Neural cell (in vitro differentiated cells): ENCODE measurements around the gene UBE3B. TPM values are rescaled to one million over a fixed set of nuclear protein-coding genes. Genes with fewer than 3 reads are reported as not detected.

Experiments
- H2AFZ ChIP-seq: fragments of 200-600, 300-800 bp; sonication (generic), shearing (Covaris generic); 2 replicates; pipeline ENCODE4 v1.6.0; 2014; ENCODE audit warnings: low read depth, mild to moderate bottlenecking, antibody characterized with exemption, low read length, moderate library complexity
- H3F3A ChIP-seq: fragments of 200-600 bp; shearing (Covaris generic); 2 replicates; pipeline ENCODE4 v1.6.1; 2016; ENCODE audit warnings: mild to moderate bottlenecking, moderate library complexity, mixed read lengths, antibody characterized with exemption, low read length; ENCODE audit not compliant: insufficient read depth, poor library complexity, severe bottlenecking
- H3K27ac ChIP-seq: fragments of 200-600, 300-800 bp; sonication (generic), shearing (Covaris generic); 2 replicates; pipeline ENCODE4 v1.5.1; 2014; ENCODE audit warnings: mild to moderate bottlenecking, low read length, moderate library complexity
- H3K27me3 ChIP-seq: fragments of 300-800, 200-600 bp; sonication (generic), shearing (Covaris generic); 2 replicates; pipeline ENCODE4 v1.6.0; 2014; ENCODE audit warnings: mild to moderate bottlenecking, low read depth, low read length, moderate library complexity; ENCODE audit not compliant: insufficient read depth
- H3K36me3 ChIP-seq: fragments of 300-800, 200-600 bp; sonication (generic), shearing (Covaris generic); 2 replicates; pipeline ENCODE4 v1.5.1; 2014; ENCODE audit warnings: mild to moderate bottlenecking, antibody characterized with exemption, low read length, moderate library complexity; ENCODE audit not compliant: insufficient read depth
- H3K4me2 ChIP-seq: fragments of 300-800, 200-600 bp; sonication (generic), shearing (Covaris generic); 2 replicates; pipeline ENCODE4 v1.6.0; 2014; ENCODE audit warnings: mild to moderate bottlenecking, low read length
- H3K4me3 ChIP-seq: fragments of 300-800, 200-600 bp; sonication (generic), shearing (Covaris generic); 2 replicates; pipeline ENCODE4 v1.5.1; 2014; ENCODE audit warnings: mild to moderate bottlenecking, low read length, moderate library complexity
- H3K79me2 ChIP-seq: fragments of 200-600 bp; shearing (Covaris generic); replicated peaks from 2 replicates; pipeline ENCODE4 v1.6.0; 2014; ENCODE audit warnings: mild to moderate bottlenecking, low read length, moderate library complexity; ENCODE audit not compliant: insufficient read depth
- H3K9ac ChIP-seq: fragments of 300-800, 200-600 bp; sonication (generic), shearing (Covaris generic); 2 replicates; pipeline ENCODE4 v1.6.1; 2016; ENCODE audit warnings: mild to moderate bottlenecking, low read length, mixed read lengths
- H3K9me2 ChIP-seq: fragments of 200-600 bp; shearing (Covaris generic); 2 replicates; pipeline ENCODE4 v1.6.1; 2016; ENCODE audit warnings: mild to moderate bottlenecking, low read length, mixed read lengths; ENCODE audit not compliant: insufficient read depth
- H3K9me3 ChIP-seq: fragments of 200-600, 300-800 bp; sonication (generic), shearing (Covaris generic); 2 replicates; pipeline ENCODE4 v1.6.1; 2016; ENCODE audit warnings: mild to moderate bottlenecking, mixed run types, low read length, moderate library complexity, mixed read lengths
- H4K20me1 ChIP-seq: fragments of 200-600 bp; shearing (Covaris generic); 2 replicates; pipeline ENCODE4 v1.6.1; 2016; ENCODE audit warnings: mild to moderate bottlenecking, mixed run types; ENCODE audit not compliant: insufficient read depth
- CTCF ChIP-seq: fragments of 450-650 bp; IDR thresholded peaks from 2 replicates; pipeline ENCODE4 v1.5.1; 2014; ENCODE audit warnings: antibody characterized with exemption, mild to moderate bottlenecking, moderate library complexity; ENCODE audit not compliant: poor library complexity, severe bottlenecking
- EP300 ChIP-seq: fragments of 450-650 bp; conservative IDR thresholded peaks from 2 replicates; pipeline ENCODE4 v1.6.1; 2014; ENCODE audit warnings: antibody characterized with exemption, mild to moderate bottlenecking, moderate library complexity; ENCODE audit not compliant: poor library complexity, severe bottlenecking
- EZH2 ChIP-seq: fragments of 200-600, 300-800 bp; shearing (Covaris generic), sonication (generic); IDR thresholded peaks from 2 replicates; pipeline ENCODE4 v1.6.1; 2014; ENCODE audit warnings: antibody characterized with exemption, low read length, borderline replicate concordance, mild to moderate bottlenecking; ENCODE audit not compliant: insufficient read depth, poor library complexity, severe bottlenecking
- MXI1 ChIP-seq: fragments of 450-650 bp; conservative IDR thresholded peaks from 2 replicates; pipeline ENCODE4 v1.6.1; 2014; ENCODE audit warnings: antibody characterized with exemption, mild to moderate bottlenecking; ENCODE audit not compliant: poor library complexity, severe bottlenecking
- POLR2AphosphoS5 ChIP-seq: IDR thresholded peaks from 2 replicates; pipeline ENCODE4 v1.6.1; 2012
- RAD21 ChIP-seq: fragments of 450-650 bp; conservative IDR thresholded peaks from 2 replicates; pipeline ENCODE4 v1.6.1; 2014; ENCODE audit warnings: antibody characterized with exemption, mild to moderate bottlenecking, moderate library complexity
- REST ChIP-seq: IDR thresholded peaks from 2 replicates; pipeline ENCODE4 v1.6.1; 2012; ENCODE audit warnings: borderline replicate concordance
- SMC3 ChIP-seq: fragments of 450-650 bp; conservative IDR thresholded peaks from 2 replicates; pipeline ENCODE4 v1.6.1; 2014; ENCODE audit warnings: antibody characterized with exemption, mild to moderate bottlenecking, moderate library complexity; ENCODE audit not compliant: poor library complexity
- TAF1 ChIP-seq: IDR thresholded peaks from 2 replicates; pipeline ENCODE4 v1.6.1; 2012; ENCODE audit warnings: low read depth
- polyA plus RNA-seq: library from polyadenylated mRNA; depleted of rRNA; stranded (reverse); fragments of >200 nt; gene quantifications from 2 replicates; pipeline ENCODE4 v1.2.3, GENCODE V29; 2014

Gene UBE3B
- polyA plus RNA-seq, 1 donor from 2014 or later = 21.7 TPM

DNA sequence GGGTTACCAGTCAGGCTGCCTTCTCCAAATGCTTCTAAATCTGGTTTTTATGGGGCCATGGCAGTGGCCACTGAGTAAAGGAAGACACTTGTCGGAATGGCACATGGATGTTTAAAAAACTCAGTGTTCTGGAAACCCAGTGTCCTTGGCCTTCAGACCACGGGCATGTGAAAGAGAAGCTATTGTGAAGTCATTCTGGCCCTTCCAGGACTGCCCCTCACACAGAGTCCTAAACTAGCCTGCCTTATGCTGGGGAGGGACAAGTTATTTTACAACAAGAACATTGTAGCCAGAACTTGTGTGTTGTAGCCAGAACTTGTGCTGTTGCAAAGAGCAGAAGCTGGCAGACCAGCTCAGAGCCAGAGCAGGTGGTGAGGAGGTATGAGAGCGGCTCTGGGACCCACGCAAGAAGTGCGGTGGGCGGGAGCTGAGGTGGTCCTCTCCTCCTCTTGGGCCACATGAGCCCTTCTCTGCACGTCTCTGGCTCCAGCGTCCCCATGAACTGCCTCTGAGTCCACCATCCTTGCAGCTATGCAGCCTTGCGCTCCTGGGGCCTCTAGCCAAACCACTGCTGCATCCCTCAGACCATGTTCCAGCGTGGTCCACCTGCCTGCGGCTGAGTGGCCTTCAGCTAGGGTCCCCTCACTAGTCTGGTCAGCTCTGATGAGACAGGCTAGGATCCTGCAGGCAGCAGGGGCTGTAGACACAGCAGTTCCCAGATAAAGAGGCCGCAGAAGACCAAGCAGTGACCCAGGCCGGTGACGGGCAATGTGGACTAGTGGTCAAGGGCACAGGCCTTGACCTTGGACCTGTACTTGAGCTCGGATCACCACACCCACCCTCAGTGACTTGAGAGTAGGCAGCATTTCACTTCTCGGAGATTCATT, 63.3 kb downstream of the UBE3B start:
- Histone ChIP-seq H3K27ac (no peak overlapping the region), H3K9me2 (no peaks in the 10 kb centered on the region), H3K9ac (no peak overlapping the region), H3K4me2 (no peak overlapping the region), H3K4me3 (no peak overlapping the region), H4K20me1 (no peaks in the 10 kb centered on the region), H2AFZ (no peak overlapping the region), H3F3A (no peaks in the 10 kb centered on the region), H3K9me3 (no peaks in the 10 kb centered on the region), H3K27me3 (no peaks in the 10 kb centered on the region), H3K36me3 (no peaks in the 10 kb centered on the region), H3K79me2 (no peaks in the 10 kb centered on the region)
- TF ChIP-seq POLR2AphosphoS5 (no peak), EZH2 (no peak), CTCF (no peak), RAD21 (no peak), REST (no peak), SMC3 (no peak), EP300 (no peak), MXI1 (no peak), TAF1 (no peak)

- Histone ChIP-seq H3K79me2 (no peaks in the 10 kb centered on the region), H3K9me3 (no peaks in the 10 kb centered on the region), H3K27me3 (no peaks in the 10 kb centered on the region), H3K27ac (no peak overlapping the region), H2AFZ (no peak overlapping the region), H3K9ac (no peak overlapping the region), H4K20me1 (no peaks in the 10 kb centered on the region), H3F3A (no peaks in the 10 kb centered on the region), H3K9me2 (no peaks in the 10 kb centered on the region), H3K36me3 (no peaks in the 10 kb centered on the region), H3K4me3 (no peak overlapping the region), H3K4me2 (no peak overlapping the region)
- no peak for TF ChIP-seq EZH2
- TF ChIP-seq EP300 = no peak
- TF ChIP-seq TAF1 = no peak
- no peak for TF ChIP-seq CTCF
- TF ChIP-seq SMC3 = no peak
- TF ChIP-seq MXI1 = no peak
Measured at GRCh38 chr12:109541413-109541726, 63.9 kb downstream of the UBE3B start.
